Inferior parietal cortex (tissue), 1 donor: ENCODE data around the gene SLC66A3.
A peak's percentile ranks its signal among the peaks of the same experiment; 100 is the strongest.

ENCODE experiments used
- DNase-seq: peaks from one replicate; pipeline ENCODE4 v3.0.0-alpha.2; 2016; ENCODE audit errors: extremely low spot score

SLC66A3 gene

GRCh38 chr2:11134349-11134748, 20.9 kb upstream of the SLC66A3 start:
- no peak for DNase-seq

- DNase-seq = no peak
These were observed 14.8 kb upstream of the SLC66A3 start for GRCh38 chr2:11140492-11140891.

GRCh38 chr2:11141319-11141718, 13.9 kb upstream of the SLC66A3 start:
- DNase-seq = no peak

- no peak for DNase-seq
These were observed 12.9 kb upstream of the SLC66A3 start for GRCh38 chr2:11142330-11142729.

- DNase-seq = no peak
These were observed 12.3 kb upstream of the SLC66A3 start for GRCh38 chr2:11142987-11143386.

- DNase-seq = no peak
These were observed 11.1 kb upstream of the SLC66A3 start for GRCh38 chr2:11144077-11144737.

- DNase-seq = no peak
These were observed 10.6 kb upstream of the SLC66A3 start for GRCh38 chr2:11144738-11145079.

GRCh38 chr2:11145350-11145749, 9.9 kb upstream of the SLC66A3 start:
- no peak for DNase-seq

- DNase-seq = no peak
These were observed 9.2 kb upstream of the SLC66A3 start for GRCh38 chr2:11146076-11146475.

- DNase-seq = no peak
These were observed 8.0 kb upstream of the SLC66A3 start for GRCh38 chr2:11147263-11147662.

- no peak for DNase-seq
These were observed 2.7 kb upstream of the SLC66A3 start for GRCh38 chr2:11152591-11152990.

- DNase-seq = no peak
These were observed 998 bp upstream of the SLC66A3 start for GRCh38 chr2:11154016-11154922.

GRCh38 chr2:11154923-11155380, 315 bp upstream of the SLC66A3 start:
- peak; percentile 62 for DNase-seq

GRCh38 chr2:11156396-11157075, 1.3 kb downstream of the SLC66A3 start:
- no peak for DNase-seq

GRCh38 chr2:11157296-11157695, 2.0 kb downstream of the SLC66A3 start:
- DNase-seq = no peak

GRCh38 chr2:11157731-11158130, 2.5 kb downstream of the SLC66A3 start:
- no peak for DNase-seq

- no peak for DNase-seq
These were observed 3.8 kb downstream of the SLC66A3 start for GRCh38 chr2:11158916-11159573.

GRCh38 chr2:11159574-11160170, 4.4 kb downstream of the SLC66A3 start:
- no peak for DNase-seq

GRCh38 chr2:11160256-11160655, 5.0 kb downstream of the SLC66A3 start:
- DNase-seq = no peak

GRCh38 chr2:11160731-11161455, 5.6 kb downstream of the SLC66A3 start:
- DNase-seq = no peak

- no peak for DNase-seq
These were observed 6.5 kb downstream of the SLC66A3 start for GRCh38 chr2:11161747-11162146.
